Mucosa of stomach (tissue), 1 donor: ENCODE data around the gene ZNF385D.

Source experiments
- H3K27me3 ChIP-seq: one replicate; pipeline ENCODE4 v1.7.0; 2013; ENCODE audit warnings: mild to moderate bottlenecking, low read length; ENCODE audit not compliant: control insufficient read depth, insufficient read depth
- H3K36me3 ChIP-seq: one replicate; pipeline ENCODE4 v1.7.0; 2013; ENCODE audit warnings: low read length; ENCODE audit not compliant: control insufficient read depth, insufficient read depth
- H3K4me1 ChIP-seq: one replicate; pipeline ENCODE4 v1.7.0; 2013; ENCODE audit warnings: mild to moderate bottlenecking, low read length; ENCODE audit not compliant: control insufficient read depth, insufficient read depth
- H3K4me3 ChIP-seq: one replicate; pipeline ENCODE4 v1.7.0; 2013; ENCODE audit warnings: low read length
- H3K9ac ChIP-seq: one replicate; pipeline ENCODE4 v1.7.0; 2013; ENCODE audit warnings: mild to moderate bottlenecking, low read length, moderate library complexity
- H3K9me3 ChIP-seq: one replicate; pipeline ENCODE4 v1.7.0; 2013; ENCODE audit warnings: mild to moderate bottlenecking, low read length, moderate library complexity; ENCODE audit not compliant: control insufficient read depth
- donor health status: Pancreatic carcinoma.

ZNF385D gene

GRCh38 chr3:21377071-21377769 lies 373.8 kb downstream of the ZNF385D start:
- no peaks in the 10 kb centered on the region for H3K27me3 ChIP-seq
- H3K9ac ChIP-seq: no peak overlapping the region
- H3K4me1 ChIP-seq: no peaks in the 10 kb centered on the region
- H3K4me3 ChIP-seq: no peak overlapping the region
- H3K9me3 ChIP-seq: no peaks in the 10 kb centered on the region
- no peaks in the 10 kb centered on the region for H3K36me3 ChIP-seq

- H3K9ac ChIP-seq: no peak overlapping the region
- no peak overlapping the region for H3K4me3 ChIP-seq
- no peaks in the 10 kb centered on the region for H3K9me3 ChIP-seq
- no peaks in the 10 kb centered on the region for H3K27me3 ChIP-seq
- no peaks in the 10 kb centered on the region for H3K36me3 ChIP-seq
- H3K4me1 ChIP-seq: no peaks in the 10 kb centered on the region
Observed at GRCh38 chr3:21372316-21372715, 378.7 kb downstream of the ZNF385D start.
